NCI-H2227 treated with DMSO at 0.1 percent for 48 hours (cell line): ENCODE measurements around the gene MEF2D.

Source experiments
- DNase-seq: peaks from one replicate; lab custom pipeline; 2025; lab: John Stamatoyannopoulos, UW

Gene MEF2D

DNA sequence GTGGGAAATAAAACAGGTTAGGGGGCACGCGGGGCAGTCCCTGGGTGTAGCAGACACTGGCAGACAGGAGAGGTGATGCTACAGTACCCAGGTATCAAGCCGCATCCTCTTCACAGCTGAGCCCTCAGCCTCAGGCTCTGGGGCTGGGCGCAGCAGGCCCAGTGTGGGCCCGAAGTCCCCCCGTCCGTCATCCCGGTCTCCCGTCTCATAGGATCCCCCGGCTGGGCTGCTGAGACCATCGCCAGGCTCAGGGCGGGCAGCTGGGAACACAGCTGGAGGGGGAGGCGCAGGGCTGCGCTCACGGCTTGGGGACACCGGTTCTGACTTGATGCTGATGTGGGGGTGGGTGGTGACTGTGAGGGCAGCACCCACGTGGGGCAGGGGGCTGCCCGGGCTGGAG is 32.7 kb downstream of the MEF2D start:
- DNase-seq, result no peak

GRCh38 chr1:156467385-156467784 is 33.2 kb downstream of the MEF2D start:
- no peak for DNase-seq

- no peak for DNase-seq
These were observed 34.7 kb downstream of the MEF2D start for GRCh38 chr1:156465747-156466365.

GRCh38 chr1:156464825-156465452 is 35.6 kb downstream of the MEF2D start:
- DNase-seq, result no peak

GRCh38 chr1:156464335-156464734 is 36.2 kb downstream of the MEF2D start:
- no peak for DNase-seq

DNA sequence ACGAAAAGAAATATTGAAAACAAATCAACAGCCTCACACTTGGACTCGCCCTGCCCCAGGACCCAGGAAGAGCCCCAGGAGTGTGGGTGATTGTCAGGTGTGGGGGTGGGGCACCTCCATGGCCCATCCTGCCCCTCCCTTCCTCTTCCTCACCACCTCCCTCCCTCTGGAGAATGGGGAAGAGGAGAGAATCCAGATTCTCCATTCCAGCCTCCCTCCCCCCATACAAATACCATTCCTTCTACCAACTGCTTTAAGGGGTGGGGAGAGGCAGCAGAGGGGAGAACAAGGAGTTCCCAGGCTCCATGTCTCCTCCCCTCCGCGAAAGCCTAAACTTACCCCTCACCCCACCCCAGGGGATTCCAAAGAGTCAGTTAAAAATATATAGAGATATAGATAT is 36.7 kb downstream of the MEF2D start:
- no peak for DNase-seq

DNA sequence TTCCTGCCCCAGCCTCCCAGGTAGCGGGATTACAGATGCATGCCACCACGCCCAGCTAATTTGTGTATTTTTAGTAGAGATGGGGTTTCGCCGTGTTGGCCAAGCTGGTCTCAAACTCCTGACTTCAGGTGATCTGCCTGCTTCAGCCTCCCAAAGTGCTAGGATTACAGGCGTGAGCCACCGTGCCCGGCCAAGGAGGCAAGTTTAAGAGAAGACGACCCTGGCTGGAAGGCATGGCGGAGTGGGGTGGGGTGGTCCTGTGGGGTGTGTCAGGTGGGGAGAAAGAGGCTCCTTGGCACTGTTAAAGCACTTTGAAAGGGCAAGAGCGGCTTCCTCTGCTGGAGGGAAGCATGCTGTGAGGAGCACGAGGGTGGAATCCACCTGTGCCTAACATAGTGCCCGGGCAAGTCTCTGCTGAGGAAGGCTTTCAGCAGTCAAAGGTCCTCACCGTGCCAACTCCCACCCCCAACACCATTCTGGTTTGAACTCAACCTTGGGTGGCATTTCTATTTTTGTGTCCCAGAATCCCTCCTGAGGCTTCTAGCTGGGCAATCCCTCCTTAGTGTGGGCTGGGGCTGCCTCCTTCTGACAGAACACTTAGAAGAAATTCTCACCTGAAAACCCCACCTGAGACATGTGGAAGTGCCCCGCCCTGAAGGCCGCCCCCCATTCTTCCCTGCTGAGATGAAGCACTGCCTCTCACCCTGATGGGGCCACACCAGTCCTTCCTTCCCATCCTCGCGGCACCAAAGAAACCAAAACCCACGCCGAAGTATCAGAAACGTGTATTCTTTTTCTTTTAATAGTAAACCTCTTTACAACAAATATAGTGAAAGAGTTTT is 37.4 kb downstream of the MEF2D start:
- no peak for DNase-seq

DNA sequence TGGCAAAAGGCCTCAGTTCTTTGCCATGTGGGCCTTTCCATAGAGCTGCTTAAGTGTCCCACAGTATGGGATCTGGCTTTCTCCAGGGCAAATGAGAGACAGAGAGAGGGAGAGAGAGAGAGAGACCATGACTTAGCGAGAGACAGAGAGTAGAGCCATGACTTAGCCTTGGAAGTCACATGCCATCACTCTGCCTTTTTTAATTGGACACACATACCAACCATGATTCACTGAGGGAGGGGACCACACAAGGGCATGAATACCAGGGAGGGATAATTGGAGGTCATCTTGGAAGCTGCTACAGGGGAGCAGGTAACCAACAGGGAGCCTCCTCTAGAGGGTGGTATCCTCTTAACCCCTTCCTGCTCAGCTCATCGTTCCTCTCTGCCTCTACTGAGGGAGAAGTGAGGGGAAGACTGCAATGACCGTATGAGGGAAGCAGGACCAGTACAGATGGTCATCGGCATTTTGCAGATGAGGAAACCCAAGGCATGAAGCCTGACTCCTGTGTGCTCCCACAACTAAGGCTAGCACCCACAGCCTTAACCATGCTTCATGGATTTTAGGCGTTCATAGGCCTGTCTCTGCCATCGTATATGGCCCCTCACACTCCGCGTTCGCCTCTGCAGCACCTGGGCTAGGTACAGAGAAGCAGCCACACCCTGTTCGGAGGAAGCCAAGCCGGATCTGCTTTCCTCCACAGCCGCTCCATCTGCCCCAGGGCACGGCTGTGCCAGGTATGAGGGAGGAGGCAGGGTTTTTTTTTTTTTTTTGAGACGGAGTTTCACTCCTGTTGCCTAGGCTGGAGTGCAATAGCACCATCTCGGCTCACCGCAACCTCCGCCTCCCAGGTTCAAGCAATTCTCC is 38.6 kb downstream of the MEF2D start:
- DNase-seq, result no peak

- no peak for DNase-seq
These were observed 39.5 kb downstream of the MEF2D start for GRCh38 chr1:156461109-156461508.

GRCh38 chr1:156460525-156460924 is 40.0 kb downstream of the MEF2D start:
- DNase-seq, result no peak

- DNase-seq, result no peak
These were observed 42.4 kb downstream of the MEF2D start for GRCh38 chr1:156458181-156458503.

- peak; percentile 96 for DNase-seq
These were observed 43.7 kb downstream of the MEF2D start for GRCh38 chr1:156456625-156457465.

GRCh38 chr1:156455362-156455761 is 45.2 kb downstream of the MEF2D start:
- no peak for DNase-seq

GRCh38 chr1:156452907-156453306 is 47.7 kb downstream of the MEF2D start:
- DNase-seq, result no peak

DNA sequence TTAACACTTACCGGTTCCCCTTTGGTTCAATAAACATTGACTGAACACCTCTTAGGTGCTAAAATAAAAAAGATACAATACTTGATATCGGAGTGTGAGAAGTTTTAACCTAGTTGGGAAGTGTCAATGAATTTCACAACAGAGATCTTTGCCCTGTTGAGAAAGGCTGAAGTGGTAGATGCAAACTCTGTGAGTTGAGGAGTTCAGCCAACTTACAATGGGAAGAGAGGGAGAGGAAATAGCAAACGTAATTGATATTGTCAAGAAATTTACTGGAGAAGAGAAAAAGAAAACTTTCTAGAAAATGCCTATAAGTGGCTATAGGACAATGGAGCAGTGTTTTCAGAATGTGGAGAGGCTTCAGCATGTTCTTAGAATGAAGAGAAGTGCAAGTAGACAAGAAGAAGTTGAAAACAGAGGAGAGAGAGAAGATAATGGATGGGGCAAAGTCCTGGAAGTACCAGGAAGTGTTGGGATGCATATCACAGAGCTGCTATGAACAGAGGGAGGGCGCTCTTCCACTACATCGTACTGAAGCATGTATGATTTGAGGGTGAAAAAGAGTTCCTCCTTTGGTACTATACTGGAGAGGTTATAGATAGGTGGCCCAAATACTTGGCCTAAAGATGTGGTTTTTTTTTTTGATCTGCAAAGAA is 48.9 kb downstream of the MEF2D start:
- no peak for DNase-seq

DNA sequence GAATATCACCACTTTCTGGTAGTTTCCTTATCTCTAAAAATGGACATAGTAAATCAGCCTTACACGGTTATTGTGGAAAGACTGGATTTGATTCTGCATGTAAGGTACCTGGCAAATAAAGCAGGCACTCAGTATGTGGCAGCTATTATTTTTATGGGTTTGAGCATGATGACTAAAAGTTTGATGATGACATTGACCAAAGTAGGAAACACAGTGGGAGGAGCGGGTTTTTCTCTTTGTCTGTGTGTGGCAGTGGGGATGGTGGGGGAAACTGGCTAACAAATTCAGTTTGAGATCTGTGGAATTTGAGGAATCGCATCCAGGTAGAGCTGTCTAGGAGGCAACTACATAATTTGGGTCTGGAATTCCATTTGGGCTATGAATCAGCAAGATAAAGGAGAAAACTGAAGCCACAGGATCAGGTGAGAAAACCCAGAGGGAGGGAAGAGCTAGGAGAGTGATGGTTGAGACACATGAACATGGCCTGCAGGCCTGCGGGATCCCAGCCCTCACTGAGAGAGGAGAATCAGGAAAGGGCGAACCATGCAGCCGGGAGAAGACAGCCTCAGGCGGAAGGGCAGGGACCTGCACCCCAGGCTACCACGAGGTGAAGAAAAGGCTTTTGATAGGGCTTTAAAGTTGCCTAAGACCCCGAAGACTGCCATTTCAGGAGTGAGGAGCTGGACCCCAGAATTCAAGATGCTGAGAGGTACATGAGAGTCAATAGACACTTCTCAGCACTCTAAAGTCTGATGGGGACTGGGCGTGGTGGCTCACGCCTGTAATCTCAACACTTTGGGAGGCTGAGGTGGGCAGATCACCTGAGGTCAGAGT is 52.2 kb downstream of the MEF2D start:
- no peak for DNase-seq

DNA sequence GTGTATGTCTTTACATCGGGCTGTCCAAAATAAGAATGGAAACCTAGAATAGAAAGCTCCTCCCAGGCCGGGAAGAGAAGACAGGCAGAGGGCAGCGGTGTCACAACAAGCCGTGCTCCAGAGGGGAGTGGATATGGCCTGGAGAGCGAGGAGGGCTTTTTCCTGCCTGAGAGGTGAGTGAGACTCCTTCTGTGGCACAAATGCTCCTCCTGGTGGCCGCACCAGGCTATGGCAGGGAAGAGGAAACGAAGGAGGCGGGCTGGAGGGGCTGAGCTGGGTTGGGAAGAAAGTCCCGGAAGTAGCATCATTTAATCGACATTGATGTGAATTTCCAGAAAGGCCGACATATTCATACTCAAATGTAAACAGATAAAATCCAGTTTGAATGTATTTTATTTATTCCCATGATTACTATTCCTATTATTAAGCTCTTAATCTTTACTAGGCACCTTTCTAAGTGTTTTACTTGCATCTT is 54.7 kb downstream of the MEF2D start:
- peak; percentile 92 for DNase-seq

DNA sequence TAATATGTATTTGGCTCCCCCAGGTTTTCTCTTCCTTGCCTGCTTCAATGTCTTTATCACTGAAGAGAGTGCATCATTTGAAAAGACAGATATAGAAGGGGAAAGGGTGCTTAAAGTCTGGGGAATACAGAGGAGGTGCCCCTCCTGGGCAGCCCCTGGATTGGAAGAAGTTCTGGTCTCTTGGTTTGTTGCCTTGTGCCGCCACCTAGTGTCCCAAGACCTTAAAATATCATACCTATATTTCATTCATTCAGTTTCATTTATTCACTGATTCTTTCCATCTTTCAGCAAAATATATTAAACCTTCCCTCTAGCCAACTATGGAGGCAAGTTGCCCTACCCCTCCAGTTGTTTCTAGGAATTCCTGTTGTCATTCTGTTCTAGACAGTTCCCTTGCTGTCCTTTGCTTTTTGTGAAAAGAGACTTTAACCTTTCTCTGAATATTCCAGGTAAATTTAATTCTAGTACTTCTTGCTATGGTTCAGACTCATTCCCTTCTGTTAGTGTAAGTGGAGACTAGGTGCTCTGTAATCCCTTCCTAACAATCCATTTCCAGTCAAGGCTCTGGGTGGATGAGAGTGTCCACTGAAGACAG is 56.1 kb downstream of the MEF2D start:
- peak; percentile 30 for DNase-seq

DNA sequence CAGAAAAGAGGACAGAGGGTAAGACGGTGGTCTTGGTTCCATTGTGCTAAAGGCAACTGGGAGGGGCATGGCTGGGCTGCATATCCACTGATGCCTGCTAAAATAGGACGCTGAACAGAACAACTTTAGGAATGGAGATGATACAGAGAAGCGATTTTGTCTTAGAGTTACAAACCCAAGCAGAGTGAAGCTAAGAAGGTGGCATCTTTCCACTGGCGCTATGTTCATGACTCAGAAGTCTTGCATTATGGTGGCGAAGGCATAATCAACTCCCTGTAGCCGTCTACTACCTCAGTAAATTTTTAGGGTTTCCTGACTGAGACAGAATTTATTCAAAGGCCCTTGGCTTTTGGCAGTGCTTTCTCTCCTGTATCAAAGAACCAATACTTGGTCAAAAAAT is 57.3 kb downstream of the MEF2D start:
- DNase-seq, result no peak
